ENCODE results near the gene KLK1. TPM values are rescaled to one million over a fixed set of nuclear protein-coding genes. Genes with fewer than 3 reads are reported as not detected.
A peak's percentile ranks its signal among the peaks of the same experiment; 100 is the strongest.

KLK1 gene
- total RNA-seq: under 1 TPM; 0.45 to 0.47 TPM

DNA sequence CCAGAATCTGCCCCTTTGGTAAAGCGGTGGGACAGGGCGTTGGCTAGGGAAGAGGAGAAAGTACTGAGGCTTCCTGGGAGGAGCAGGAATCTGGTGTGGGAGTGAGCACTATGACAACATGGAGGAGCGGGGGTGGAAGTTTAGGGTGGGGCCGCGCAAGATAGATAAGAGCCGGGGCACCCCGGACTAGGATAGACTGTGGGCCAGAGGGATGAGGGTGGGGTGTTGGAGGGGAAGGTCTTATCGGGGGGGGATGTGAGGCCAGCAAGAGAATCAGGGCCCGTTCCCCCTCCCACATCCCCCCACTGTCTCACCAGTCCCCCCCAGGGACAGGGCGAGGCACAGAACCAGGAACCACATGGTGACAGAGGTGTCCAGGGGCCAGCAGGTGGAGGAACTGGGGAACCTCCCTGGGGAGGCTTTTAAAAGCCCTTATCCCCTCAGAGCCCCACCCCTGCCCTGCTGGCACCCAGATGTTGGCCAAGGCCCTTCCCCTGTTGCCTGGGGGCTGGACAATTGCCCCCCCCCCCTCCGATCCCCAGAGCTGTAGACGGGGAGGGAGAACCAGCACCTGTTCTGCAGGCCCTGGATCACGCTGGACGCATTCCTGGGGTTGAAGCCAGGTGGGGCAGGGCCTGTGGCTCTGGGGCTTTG is at the start of gene KLK1:
Gene KLK1, minus strand, starts transcription at position 399 of the 654 bp plus-strand sequence. Its CDS starts 39 bp downstream, at position 360.
- ChIA-PET CTCF (no interaction called here), POLR2A (no interaction called here)
- Mint-ChIP-seq H3K4me3 (no peak within 1 kb of the TSS), H3K36me3 (ENCODE audit: low read depth) (no peaks in the 10 kb centered on the region), H3K27me3 (ENCODE audit: low read depth) (peaks cover 46% of the 10 kb centered on the region), H3K27ac (no peak within 1 kb of the TSS), H3K9me3 (ENCODE audit: insufficient read depth) (no peaks in the 10 kb centered on the region), H3K4me1 (ENCODE audit: low read depth) (peaks cover 18% of the 10 kb centered on the region)
- DNase-seq (no peak), ATAC-seq (no peak)

DNA sequence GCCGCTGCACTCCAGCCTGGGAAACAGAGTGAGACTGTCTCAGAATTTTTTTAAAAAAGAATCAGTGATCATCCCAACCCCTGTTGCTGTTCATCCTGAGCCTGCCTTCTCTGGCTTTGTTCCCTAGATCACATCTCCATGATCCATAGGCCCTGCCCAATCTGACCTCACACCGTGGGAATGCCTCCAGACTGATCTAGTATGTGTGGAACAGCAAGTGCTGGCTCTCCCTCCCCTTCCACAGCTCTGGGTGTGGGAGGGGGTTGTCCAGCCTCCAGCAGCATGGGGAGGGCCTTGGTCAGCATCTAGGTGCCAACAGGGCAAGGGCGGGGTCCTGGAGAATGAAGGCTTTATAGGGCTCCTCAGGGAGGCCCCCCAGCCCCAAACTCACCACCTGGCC is 49.5 kb upstream of the KLK1 start, which contains the start of gene KLK2:
Gene KLK2, plus strand, starts transcription at position 384 of the 400 bp plus-strand sequence. CDS start 35 bp downstream, outside the sequence.
- Mint-ChIP-seq H3K9me3 (ENCODE audit: insufficient read depth) (no peaks in the 10 kb centered on the region), H3K4me3 (no peak within 1 kb of the TSS), H3K27me3 (ENCODE audit: low read depth) (peaks cover 14% of the 10 kb centered on the region), H3K4me1 (ENCODE audit: low read depth) (no peaks in the 10 kb centered on the region), H3K36me3 (ENCODE audit: low read depth) (no peaks in the 10 kb centered on the region), H3K27ac (no peak within 1 kb of the TSS)
- DNase-seq: no peak
- CTCF ChIA-PET: no interaction called here
- no peak for ATAC-seq
- POLR2A ChIA-PET: no interaction called here

DNA sequence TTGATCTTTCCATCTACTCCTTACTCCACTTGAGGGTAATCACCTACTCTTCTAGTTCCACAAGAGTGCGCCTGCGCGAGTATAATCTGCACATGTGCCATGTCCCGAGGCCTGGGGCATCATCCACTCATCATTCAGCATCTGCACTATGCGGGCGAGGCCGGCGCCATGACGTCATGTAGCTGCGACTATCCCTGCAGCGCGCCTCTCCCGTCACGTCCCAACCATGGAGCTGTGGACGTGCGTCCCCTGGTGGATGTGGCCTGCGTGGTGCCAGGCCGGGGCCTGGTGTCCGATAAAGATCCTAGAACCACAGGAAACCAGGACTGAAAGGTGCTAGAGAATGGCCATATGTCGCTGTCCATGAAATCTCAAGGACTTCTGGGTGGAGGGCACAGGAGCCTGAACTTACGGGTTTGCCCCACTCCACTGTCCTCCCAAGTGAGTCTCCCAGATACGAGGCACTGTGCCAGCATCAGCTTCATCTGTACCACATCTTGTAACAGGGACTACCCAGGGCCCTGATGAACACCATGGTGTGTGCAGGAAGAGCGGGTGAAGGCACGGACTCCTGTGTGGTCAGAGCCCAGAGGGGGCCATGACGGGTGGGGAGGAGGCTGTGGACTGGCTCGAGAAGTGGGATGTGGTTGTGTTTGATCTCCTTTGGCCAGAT is 47.0 kb upstream of the KLK1 start:
- no peak overlapping the region for H3K4me3 Mint-ChIP-seq
- peak; percentile 28 for DNase-seq
- ChIA-PET POLR2A (no interaction called here), CTCF (interaction anchor here (1.4 kb wide), 1 partner anchor 51 kb away, joined by 4 read pairs; no protein-coding TSS in a partner anchor)
- H3K27me3 Mint-ChIP-seq (ENCODE audit: low read depth): peaks cover 20% of the 10 kb centered on the region
- no peaks in the 10 kb centered on the region for H3K36me3 Mint-ChIP-seq (ENCODE audit: low read depth)
- no peaks in the 10 kb centered on the region for H3K9me3 Mint-ChIP-seq (ENCODE audit: insufficient read depth)
- H3K27ac Mint-ChIP-seq: no peak overlapping the region
- no peaks in the 10 kb centered on the region for H3K4me1 Mint-ChIP-seq (ENCODE audit: low read depth)
- no peak for ATAC-seq

DNA sequence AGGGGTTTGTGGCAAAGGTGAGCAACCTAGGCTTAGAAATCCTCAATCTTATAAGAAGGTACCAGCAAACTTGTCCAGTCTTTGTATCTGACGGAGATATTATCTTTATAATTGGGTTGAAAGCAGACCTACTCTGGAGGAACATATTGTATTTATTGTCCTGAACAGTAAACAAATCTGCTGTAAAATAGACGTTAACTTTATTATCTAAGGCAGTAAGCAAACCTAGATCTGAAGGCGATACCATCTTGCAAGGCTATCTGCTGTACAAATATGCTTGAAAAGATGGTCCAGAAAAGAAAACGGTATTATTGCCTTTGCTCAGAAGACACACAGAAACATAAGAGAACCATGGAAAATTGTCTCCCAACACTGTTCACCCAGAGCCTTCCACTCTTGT is 45.9 kb upstream of the KLK1 start:
- H3K4me3 Mint-ChIP-seq: no peak overlapping the region
- peaks cover 20% of the 10 kb centered on the region for H3K27me3 Mint-ChIP-seq (ENCODE audit: low read depth)
- no peak for ATAC-seq
- ChIA-PET CTCF (no interaction called here), POLR2A (no interaction called here)
- no peaks in the 10 kb centered on the region for H3K9me3 Mint-ChIP-seq (ENCODE audit: insufficient read depth)
- H3K4me1 Mint-ChIP-seq (ENCODE audit: low read depth): no peaks in the 10 kb centered on the region
- H3K36me3 Mint-ChIP-seq (ENCODE audit: low read depth): no peaks in the 10 kb centered on the region
- H3K27ac Mint-ChIP-seq: no peak overlapping the region
- DNase-seq: no peak

DNA sequence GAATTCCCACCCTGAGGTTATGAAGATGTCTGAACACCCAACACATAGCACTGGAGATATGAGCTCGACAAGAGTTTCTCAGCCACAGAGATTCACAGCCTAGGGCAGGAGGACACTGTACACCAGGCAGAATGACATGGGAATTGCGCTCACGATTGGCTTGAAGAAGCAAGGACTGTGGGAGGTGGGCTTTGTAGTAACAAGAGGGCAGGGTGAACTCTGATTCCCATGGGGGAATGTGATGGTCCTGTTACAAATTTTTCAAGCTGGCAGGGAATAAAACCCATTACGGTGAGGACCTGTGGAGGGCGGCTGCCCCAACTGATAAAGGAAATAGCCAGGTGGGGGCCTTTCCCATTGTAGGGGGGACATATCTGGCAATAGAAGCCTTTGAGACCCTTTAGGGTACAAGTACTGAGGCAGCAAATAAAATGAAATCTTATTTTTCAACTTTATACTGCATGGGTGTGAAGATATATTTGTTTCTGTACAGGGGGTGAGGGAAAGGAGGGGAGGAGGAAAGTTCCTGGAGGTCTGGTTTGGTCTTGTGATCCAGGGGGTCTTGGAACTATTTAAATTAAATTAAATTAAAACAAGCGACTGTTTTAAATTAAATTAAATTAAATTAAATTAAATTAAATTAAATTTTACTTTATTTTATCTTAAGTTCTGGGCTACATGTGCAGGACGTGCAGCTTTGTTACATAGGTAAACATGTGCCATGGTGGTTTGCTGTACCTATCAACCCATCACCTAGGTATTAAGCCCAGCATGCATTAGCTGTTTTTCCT is 38.1 kb upstream of the KLK1 start:
- no peak for ATAC-seq
- Mint-ChIP-seq H3K4me1 (ENCODE audit: low read depth) (no peaks in the 10 kb centered on the region), H3K27me3 (ENCODE audit: low read depth) (peaks cover 24% of the 10 kb centered on the region), H3K36me3 (ENCODE audit: low read depth) (no peaks in the 10 kb centered on the region), H3K4me3 (no peak overlapping the region), H3K9me3 (ENCODE audit: insufficient read depth) (no peaks in the 10 kb centered on the region), H3K27ac (no peak overlapping the region)
- no peak for DNase-seq
- ChIA-PET CTCF (no interaction called here), POLR2A (no interaction called here)

DNA sequence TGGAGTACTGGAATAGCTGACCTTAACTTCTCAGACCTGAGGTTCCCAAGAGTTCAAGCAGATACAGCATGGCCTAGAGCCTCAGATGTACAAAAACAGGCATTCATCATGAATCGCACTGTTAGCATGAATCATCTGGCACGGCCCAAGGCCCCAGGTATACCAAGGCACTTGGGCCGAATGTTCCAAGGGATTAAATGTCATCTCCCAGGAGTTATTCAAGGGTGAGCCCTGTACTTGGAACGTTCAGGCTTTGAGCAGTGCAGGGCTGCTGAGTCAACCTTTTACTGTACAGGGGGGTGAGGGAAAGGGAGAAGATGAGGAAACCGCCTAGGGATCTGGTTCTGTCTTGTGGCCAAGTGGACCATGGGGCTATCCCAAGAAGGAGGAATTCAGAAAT is 37.4 kb upstream of the KLK1 start:
- Mint-ChIP-seq H3K9me3 (ENCODE audit: insufficient read depth) (no peaks in the 10 kb centered on the region), H3K36me3 (ENCODE audit: low read depth) (no peaks in the 10 kb centered on the region), H3K27me3 (ENCODE audit: low read depth) (peaks cover 20% of the 10 kb centered on the region), H3K27ac (no peak overlapping the region), H3K4me1 (ENCODE audit: low read depth) (no peaks in the 10 kb centered on the region), H3K4me3 (no peak overlapping the region)
- ChIA-PET POLR2A (no interaction called here), CTCF (no interaction called here)
- no peak for ATAC-seq
- no peak for DNase-seq

DNA sequence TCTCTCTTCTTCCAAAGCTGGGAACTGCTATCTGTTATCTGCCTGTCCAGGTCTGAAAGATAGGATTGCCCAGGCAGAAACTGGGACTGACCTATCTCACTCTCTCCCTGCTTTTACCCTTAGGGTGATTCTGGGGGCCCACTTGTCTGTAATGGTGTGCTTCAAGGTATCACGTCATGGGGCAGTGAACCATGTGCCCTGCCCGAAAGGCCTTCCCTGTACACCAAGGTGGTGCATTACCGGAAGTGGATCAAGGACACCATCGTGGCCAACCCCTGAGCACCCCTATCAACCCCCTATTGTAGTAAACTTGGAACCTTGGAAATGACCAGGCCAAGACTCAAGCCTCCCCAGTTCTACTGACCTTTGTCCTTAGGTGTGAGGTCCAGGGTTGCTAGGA is 36.3 kb upstream of the KLK1 start:
- H3K27me3 Mint-ChIP-seq (ENCODE audit: low read depth): peaks cover 25% of the 10 kb centered on the region
- no peaks in the 10 kb centered on the region for H3K36me3 Mint-ChIP-seq (ENCODE audit: low read depth)

DNA sequence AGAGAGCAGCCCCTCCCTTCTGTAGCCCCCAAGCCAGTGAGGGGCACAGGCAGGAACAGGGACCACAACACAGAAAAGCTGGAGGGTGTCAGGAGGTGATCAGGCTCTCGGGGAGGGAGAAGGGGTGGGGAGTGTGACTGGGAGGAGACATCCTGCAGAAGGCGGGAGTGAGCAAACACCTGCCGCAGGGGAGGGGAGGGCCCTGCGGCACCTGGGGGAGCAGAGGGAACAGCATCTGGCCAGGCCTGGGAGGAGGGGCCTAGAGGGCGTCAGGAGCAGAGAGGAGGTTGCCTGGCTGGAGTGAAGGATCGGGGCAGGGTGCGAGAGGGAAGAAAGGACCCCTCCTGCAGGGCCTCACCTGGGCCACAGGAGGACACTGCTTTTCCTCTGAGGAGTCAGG is 35.3 kb upstream of the KLK1 start:
- Mint-ChIP-seq H3K36me3 (ENCODE audit: low read depth) (no peaks in the 10 kb centered on the region), H3K4me3 (no peak overlapping the region), H3K27ac (no peak overlapping the region), H3K9me3 (ENCODE audit: insufficient read depth) (no peaks in the 10 kb centered on the region), H3K4me1 (ENCODE audit: low read depth) (no peaks in the 10 kb centered on the region), H3K27me3 (ENCODE audit: low read depth) (peaks cover 30% of the 10 kb centered on the region)
- CTCF ChIA-PET: no interaction called here
- POLR2A ChIA-PET: no interaction called here
- peak; percentile 15 for ATAC-seq
- no peak for DNase-seq

More for the DNA sequence above, 36.3 kb upstream of the KLK1 start:
- ChIA-PET POLR2A (no interaction called here), CTCF (no interaction called here)
- ATAC-seq (no peak), DNase-seq (no peak)
- H3K27ac Mint-ChIP-seq: no peak overlapping the region
- H3K4me1 Mint-ChIP-seq (ENCODE audit: low read depth): no peaks in the 10 kb centered on the region
- H3K4me3 Mint-ChIP-seq: no peak overlapping the region
- H3K9me3 Mint-ChIP-seq (ENCODE audit: insufficient read depth): no peaks in the 10 kb centered on the region

DNA sequence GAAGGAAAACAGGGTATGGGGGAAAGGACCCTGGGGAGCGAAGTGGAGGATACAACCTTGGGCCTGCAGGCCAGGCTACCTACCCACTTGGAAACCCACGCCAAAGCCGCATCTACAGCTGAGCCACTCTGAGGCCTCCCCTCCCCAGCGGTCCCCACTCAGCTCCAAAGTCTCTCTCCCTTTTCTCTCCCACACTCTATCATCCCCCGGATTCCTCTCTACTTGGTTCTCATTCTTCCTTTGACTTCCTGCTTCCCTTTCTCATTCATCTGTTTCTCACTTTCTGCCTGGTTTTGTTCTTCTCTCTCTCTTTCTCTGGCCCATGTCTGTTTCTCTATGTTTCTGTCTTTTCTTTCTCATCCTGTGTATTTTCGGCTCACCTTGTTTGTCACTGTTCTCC is 33.8 kb upstream of the KLK1 start:
- no peak for DNase-seq
- H3K4me3 Mint-ChIP-seq: no peak overlapping the region
- no peaks in the 10 kb centered on the region for H3K9me3 Mint-ChIP-seq (ENCODE audit: insufficient read depth)
- no peaks in the 10 kb centered on the region for H3K36me3 Mint-ChIP-seq (ENCODE audit: low read depth)
- ATAC-seq: no peak
- ChIA-PET CTCF (no interaction called here), POLR2A (no interaction called here)
- no peak overlapping the region for H3K27ac Mint-ChIP-seq
- H3K27me3 Mint-ChIP-seq (ENCODE audit: low read depth): peaks cover 34% of the 10 kb centered on the region
- no peaks in the 10 kb centered on the region for H3K4me1 Mint-ChIP-seq (ENCODE audit: low read depth)

DNA sequence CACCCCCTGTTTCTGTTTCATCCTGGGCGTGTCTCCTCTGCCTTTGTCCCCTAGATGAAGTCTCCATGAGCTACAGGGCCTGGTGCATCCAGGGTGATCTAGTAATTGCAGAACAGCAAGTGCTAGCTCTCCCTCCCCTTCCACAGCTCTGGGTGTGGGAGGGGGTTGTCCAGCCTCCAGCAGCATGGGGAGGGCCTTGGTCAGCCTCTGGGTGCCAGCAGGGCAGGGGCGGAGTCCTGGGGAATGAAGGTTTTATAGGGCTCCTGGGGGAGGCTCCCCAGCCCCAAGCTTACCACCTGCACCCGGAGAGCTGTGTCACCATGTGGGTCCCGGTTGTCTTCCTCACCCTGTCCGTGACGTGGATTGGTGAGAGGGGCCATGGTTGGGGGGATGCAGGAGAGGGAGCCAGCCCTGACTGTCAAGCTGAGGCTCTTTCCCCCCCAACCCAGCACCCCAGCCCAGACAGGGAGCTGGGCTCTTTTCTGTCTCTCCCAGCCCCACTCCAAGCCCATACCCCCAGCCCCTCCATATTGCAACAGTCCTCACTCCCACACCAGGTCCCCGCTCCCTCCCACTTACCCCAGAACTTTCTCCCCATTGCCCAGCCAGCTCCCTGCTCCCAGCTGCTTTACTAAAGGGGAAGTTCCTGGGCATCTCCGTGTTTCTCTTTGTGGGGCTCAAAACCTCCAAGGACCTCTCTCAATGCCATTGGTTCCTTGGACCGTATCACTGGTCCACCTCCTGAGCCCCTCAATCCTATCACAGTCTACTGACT is 31.2 kb upstream of the KLK1 start, which contains the start of gene KLK3:
Gene KLK3, plus strand, starts transcription at position 280 of the 775 bp plus-strand sequence. Its CDS starts 41 bp downstream, at position 321.
- ChIA-PET CTCF (no interaction called here), POLR2A (no interaction called here)
- DNase-seq: no peak
- Mint-ChIP-seq H3K27me3 (ENCODE audit: low read depth) (peaks cover 29% of the 10 kb centered on the region), H3K27ac (no peak within 1 kb of the TSS), H3K9me3 (ENCODE audit: insufficient read depth) (no peaks in the 10 kb centered on the region), H3K4me1 (ENCODE audit: low read depth) (no peaks in the 10 kb centered on the region), H3K4me3 (no peak within 1 kb of the TSS), H3K36me3 (ENCODE audit: low read depth) (no peaks in the 10 kb centered on the region)
- no peak for ATAC-seq

DNA sequence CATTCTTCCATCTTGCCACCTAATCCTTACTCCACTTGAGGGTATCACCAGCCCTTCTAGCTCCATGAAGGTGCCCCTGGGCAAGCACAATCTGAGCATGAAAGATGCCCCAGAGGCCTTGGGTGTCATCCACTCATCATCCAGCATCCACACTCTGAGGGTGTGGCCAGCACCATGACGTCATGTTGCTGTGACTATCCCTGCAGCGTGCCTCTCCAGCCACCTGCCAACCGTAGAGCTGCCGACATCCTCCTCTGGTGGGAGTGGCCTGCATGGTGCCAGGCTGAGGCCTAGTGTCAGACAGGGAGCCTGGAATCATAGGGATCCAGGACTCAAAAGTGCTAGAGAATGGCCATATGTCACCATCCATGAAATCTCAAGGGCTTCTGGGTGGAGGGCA is 28.0 kb upstream of the KLK1 start:
- Mint-ChIP-seq H3K9me3 (ENCODE audit: insufficient read depth) (no peaks in the 10 kb centered on the region), H3K27me3 (ENCODE audit: low read depth) (peaks cover 18% of the 10 kb centered on the region), H3K36me3 (ENCODE audit: low read depth) (no peaks in the 10 kb centered on the region), H3K4me1 (ENCODE audit: low read depth) (no peaks in the 10 kb centered on the region), H3K4me3 (no peak overlapping the region), H3K27ac (no peak overlapping the region)
- ChIA-PET CTCF (no interaction called here), POLR2A (no interaction called here)
- no peak for ATAC-seq
- DNase-seq: no peak

DNA sequence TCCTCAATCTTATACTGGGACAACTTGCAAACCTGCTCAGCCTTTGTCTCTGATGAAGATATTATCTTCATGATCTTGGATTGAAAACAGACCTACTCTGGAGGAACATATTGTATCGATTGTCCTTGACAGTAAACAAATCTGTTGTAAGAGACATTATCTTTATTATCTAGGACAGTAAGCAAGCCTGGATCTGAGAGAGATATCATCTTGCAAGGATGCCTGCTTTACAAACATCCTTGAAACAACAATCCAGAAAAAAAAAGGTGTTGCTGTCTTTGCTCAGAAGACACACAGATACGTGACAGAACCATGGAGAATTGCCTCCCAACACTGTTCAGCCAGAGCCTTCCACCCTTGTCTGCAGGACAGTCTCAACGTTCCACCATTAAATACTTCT is 27.2 kb upstream of the KLK1 start:
- no peaks in the 10 kb centered on the region for H3K36me3 Mint-ChIP-seq (ENCODE audit: low read depth)
- no peak overlapping the region for H3K27ac Mint-ChIP-seq
- POLR2A ChIA-PET: no interaction called here
- no peak overlapping the region for H3K4me3 Mint-ChIP-seq
- ATAC-seq (no peak), DNase-seq (no peak)
- peaks cover 18% of the 10 kb centered on the region for H3K27me3 Mint-ChIP-seq (ENCODE audit: low read depth)
- no peaks in the 10 kb centered on the region for H3K9me3 Mint-ChIP-seq (ENCODE audit: insufficient read depth)
- CTCF ChIA-PET: no interaction called here
- no peaks in the 10 kb centered on the region for H3K4me1 Mint-ChIP-seq (ENCODE audit: low read depth)
